Measurements from ENCODE around the gene CCDC171. TPM values are rescaled to one million over a fixed set of nuclear protein-coding genes. Genes with fewer than 3 reads are reported as not detected.
A peak's percentile ranks its signal among the peaks of the same experiment; 100 is the strongest.

The CCDC171 gene
- total RNA-seq, 1 experiment from 2014 or later = 2.4 TPM

- Histone ChIP-seq H3F3A (ENCODE audit: insufficient read depth, low read depth) (no peaks in the 10 kb centered on the region), H3K4me2 (no peak overlapping the region), H3K27ac (no peak overlapping the region), H3K27me3 (ENCODE audit: insufficient read depth, low read depth) (no peaks in the 10 kb centered on the region), H3K9me3 (ENCODE audit: insufficient read depth, low read depth) (no peaks in the 10 kb centered on the region), H2AFZ (no peak overlapping the region), H3K9me2 (ENCODE audit: insufficient read depth) (no peaks in the 10 kb centered on the region), H3K36me3 (ENCODE audit: low read depth) (no peaks in the 10 kb centered on the region), H3K4me1 (replicated peaks; ENCODE audit: insufficient read depth) (no peaks in the 10 kb centered on the region), H4K20me1 (ENCODE audit: insufficient read depth) (no peaks in the 10 kb centered on the region), H3K4me3 (no peak overlapping the region), H3K79me2 (ENCODE audit: low read depth) (no peaks in the 10 kb centered on the region)
- ChIA-PET CTCF (no interaction called here), POLR2A (ENCODE audit: unreplicated experiment) (interaction anchor here (0.5 kb wide), 1 partner anchor 70 kb away, joined by 5 read pairs; the partner anchor contains the start of gene CCDC171)
- no peak for DNase-seq
- intact Hi-C loops (cut with micrococcal nuclease; ENCODE audit: unreplicated experiment) = no loop called here
- TF ChIP-seq EZH2 (IDR thresholded peaks at IDR 0.05; ENCODE audit: low read depth) (no peak), CTCF (conservative IDR thresholded peaks at IDR 0.05) (peak; percentile 42; the same call in 1 of the 2 replicates)
- BruUV-seq (replicated peaks) = no TSS peak
Observed at GRCh38 chr9:15622318-15622971, 69.6 kb downstream of the CCDC171 start.

- no peaks in the 10 kb centered on the region for H3K36me3 ChIP-seq (ENCODE audit: low read depth)
- H3K9me2 ChIP-seq (ENCODE audit: insufficient read depth) = no peaks in the 10 kb centered on the region
- no peak for DNase-seq
- H3K4me1 ChIP-seq (replicated peaks; ENCODE audit: insufficient read depth) = no peaks in the 10 kb centered on the region
- no peaks in the 10 kb centered on the region for H3K79me2 ChIP-seq (ENCODE audit: low read depth)
- TF ChIP-seq EZH2 (IDR thresholded peaks at IDR 0.05; ENCODE audit: low read depth) (no peak), CTCF (conservative IDR thresholded peaks at IDR 0.05) (no peak)
- no peak overlapping the region for H3K27ac ChIP-seq
- no TSS peak for BruUV-seq (replicated peaks)
- no peaks in the 10 kb centered on the region for H3K9me3 ChIP-seq (ENCODE audit: insufficient read depth, low read depth)
- no peak overlapping the region for H3K4me3 ChIP-seq
- ChIA-PET CTCF (no interaction called here), POLR2A (ENCODE audit: unreplicated experiment) (no interaction called here)
- H3K4me2 ChIP-seq = no peak overlapping the region
- no peak overlapping the region for H2AFZ ChIP-seq
- H4K20me1 ChIP-seq (ENCODE audit: insufficient read depth) = no peaks in the 10 kb centered on the region
- no peaks in the 10 kb centered on the region for H3K27me3 ChIP-seq (ENCODE audit: insufficient read depth, low read depth)
- H3F3A ChIP-seq (ENCODE audit: insufficient read depth, low read depth) = no peaks in the 10 kb centered on the region
- intact Hi-C loops (cut with micrococcal nuclease; ENCODE audit: unreplicated experiment) = no loop called here
Observed at GRCh38 chr9:15635752-15636151, 82.9 kb downstream of the CCDC171 start.

- CTCF ChIA-PET = no interaction called here
- no peaks in the 10 kb centered on the region for H3K9me2 ChIP-seq (ENCODE audit: insufficient read depth)
- no peaks in the 10 kb centered on the region for H4K20me1 ChIP-seq (ENCODE audit: insufficient read depth)
- no peaks in the 10 kb centered on the region for H3K9me3 ChIP-seq (ENCODE audit: insufficient read depth, low read depth)
- no TSS peak for BruUV-seq (replicated peaks)
- no peaks in the 10 kb centered on the region for H3F3A ChIP-seq (ENCODE audit: insufficient read depth, low read depth)
- no peak for TF ChIP-seq EZH2 (IDR thresholded peaks at IDR 0.05; ENCODE audit: low read depth)
- TF ChIP-seq CTCF (conservative IDR thresholded peaks at IDR 0.05) = no peak
- no peaks in the 10 kb centered on the region for H3K27me3 ChIP-seq (ENCODE audit: insufficient read depth, low read depth)
- intact Hi-C loops (cut with micrococcal nuclease; ENCODE audit: unreplicated experiment) = no loop called here
- DNase-seq = no peak
- H3K27ac ChIP-seq = no peak overlapping the region
- H3K79me2 ChIP-seq (ENCODE audit: low read depth) = no peaks in the 10 kb centered on the region
- H3K4me3 ChIP-seq = no peak overlapping the region
- H3K4me1 ChIP-seq (replicated peaks; ENCODE audit: insufficient read depth) = no peaks in the 10 kb centered on the region
- H3K4me2 ChIP-seq = no peak overlapping the region
- H3K36me3 ChIP-seq (ENCODE audit: low read depth) = no peaks in the 10 kb centered on the region
- H2AFZ ChIP-seq = no peak overlapping the region
- POLR2A ChIA-PET (ENCODE audit: unreplicated experiment) = no interaction called here
Observed at GRCh38 chr9:15640121-15640520, 87.3 kb downstream of the CCDC171 start.

Data from PC-9 (cell line).